Colon (tissue), 2 donors: ENCODE data around the gene MCU.
"Not testable (repeated sequence)": the region's sequence is repeated elsewhere in the genome, so short reads cannot be mapped to it uniquely, and the experiment has no call there.

Experiments used
- FAIRE-seq: peaks from 2 replicates; lab custom pipeline; 2012; peaks lifted over from hg19 to GRCh38; lab: Jason Lieb, UNC
- donor health status: control.
- donor health status: control.

Gene MCU

GRCh38 chr10:72731916-72732419 is 40.0 kb downstream of the MCU start:
- FAIRE-seq: no peak

GRCh38 chr10:72732521-72732920 is 40.6 kb downstream of the MCU start:
- no peak for FAIRE-seq

GRCh38 chr10:72733989-72734388 is 42.0 kb downstream of the MCU start:
- FAIRE-seq: no peak

- FAIRE-seq: no peak
Measured at GRCh38 chr10:72735288-72735936, 43.5 kb downstream of the MCU start.

GRCh38 chr10:72736176-72736827 is 44.4 kb downstream of the MCU start:
- FAIRE-seq: peak; percentile 36

GRCh38 chr10:72736828-72737220 is 44.9 kb downstream of the MCU start:
- no peak for FAIRE-seq

- not testable (repeated sequence) for FAIRE-seq
Measured at GRCh38 chr10:72737357-72737756, 45.4 kb downstream of the MCU start.

- no peak for FAIRE-seq
Measured at GRCh38 chr10:72738486-72738885, 46.5 kb downstream of the MCU start.

- FAIRE-seq: no peak
Measured at GRCh38 chr10:72740528-72740927, 48.6 kb downstream of the MCU start.

- no peak for FAIRE-seq
Measured at GRCh38 chr10:72742092-72742491, 50.1 kb downstream of the MCU start.

- no peak for FAIRE-seq
Measured at GRCh38 chr10:72742797-72743196, 50.9 kb downstream of the MCU start.

- no peak for FAIRE-seq
Measured at GRCh38 chr10:72744566-72744965, 52.6 kb downstream of the MCU start.

- FAIRE-seq: no peak
Measured at GRCh38 chr10:72746426-72747363, 54.8 kb downstream of the MCU start.

- no peak for FAIRE-seq
Measured at GRCh38 chr10:72747521-72747920, 55.6 kb downstream of the MCU start.

- no peak for FAIRE-seq
Measured at GRCh38 chr10:72753760-72754231, 61.9 kb downstream of the MCU start.

- no peak for FAIRE-seq
Measured at GRCh38 chr10:72754275-72755032, 62.5 kb downstream of the MCU start.

- no peak for FAIRE-seq
Measured at GRCh38 chr10:72756674-72757385, 64.9 kb downstream of the MCU start.

GRCh38 chr10:72757732-72758131 is 65.8 kb downstream of the MCU start:
- FAIRE-seq: no peak

GRCh38 chr10:72758930-72759329 is 67.0 kb downstream of the MCU start:
- FAIRE-seq: not testable (repeated sequence)

GRCh38 chr10:72759584-72759983 is 67.6 kb downstream of the MCU start:
- FAIRE-seq: no peak

- FAIRE-seq: no peak
Measured at GRCh38 chr10:72761498-72761897, 69.6 kb downstream of the MCU start.
